Activated naive CD8-positive, alpha-beta T cell treated with anti-CD3 and anti-CD28 coated beads for 36 hours (primary cell): Measurements from ENCODE around the gene APOC3. TPM values are rescaled to one million over a fixed set of nuclear protein-coding genes. Genes with fewer than 3 reads are reported as not detected.

Experiments used
- DNase-seq: peaks from one replicate; pipeline ENCODE4 v3.0.0; 2021
- H3K27ac Mint-ChIP-seq: one replicate; pipeline ENCODE4 v1.8.0; 2022; ENCODE audit warnings: mild to moderate bottlenecking, moderate library complexity, mixed read lengths
- H3K27me3 Mint-ChIP-seq: one replicate; pipeline ENCODE4 v1.8.0; 2022; ENCODE audit warnings: mild to moderate bottlenecking, mixed read lengths
- H3K36me3 Mint-ChIP-seq: one replicate; pipeline ENCODE4 v1.8.0; 2021; ENCODE audit warnings: mild to moderate bottlenecking, mixed read lengths
- H3K4me1 Mint-ChIP-seq: one replicate; pipeline ENCODE4 v1.8.0; 2021; ENCODE audit warnings: mixed read lengths
- H3K4me3 Mint-ChIP-seq: one replicate; pipeline ENCODE4 v1.8.0; 2022; ENCODE audit warnings: mild to moderate bottlenecking, moderate library complexity, mixed read lengths
- H3K9me3 Mint-ChIP-seq: one replicate; pipeline ENCODE4 v1.8.0; 2022; ENCODE audit warnings: mixed read lengths
- total RNA-seq, 2 experiments: library from RNA; stranded (reverse); gene quantifications; one replicate each; pipeline ENCODE4 v1.2.3, GENCODE V29; 2021

APOC3 gene
- total RNA-seq, 2 experiments from 2014 or later: not detected

DNA sequence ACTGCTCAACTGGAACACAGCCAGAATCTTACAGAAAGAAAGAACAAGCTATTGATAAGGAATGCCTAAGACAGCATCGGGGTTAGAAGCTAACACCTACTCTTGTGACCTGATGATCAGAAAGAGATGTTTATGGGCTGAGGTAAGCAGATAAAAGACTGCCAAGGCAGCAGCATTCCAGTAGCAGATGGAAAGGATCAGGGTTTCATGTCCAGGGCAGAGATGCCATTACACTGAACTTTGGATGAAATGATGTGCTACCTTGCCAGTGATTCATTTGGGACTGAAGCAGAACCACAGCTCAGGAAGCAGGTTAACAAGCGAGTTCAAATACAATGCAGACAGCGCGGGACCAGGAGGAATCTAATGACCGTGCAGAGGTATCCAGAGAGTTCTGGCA lies 34.8 kb downstream of the APOC3 start:
- peaks cover 17% of the 10 kb centered on the region for H3K36me3 Mint-ChIP-seq
- H3K4me3 Mint-ChIP-seq: no peak overlapping the region
- H3K27me3 Mint-ChIP-seq: no peaks in the 10 kb centered on the region
- no peaks in the 10 kb centered on the region for H3K4me1 Mint-ChIP-seq
- no peak for DNase-seq
- H3K9me3 Mint-ChIP-seq: no peaks in the 10 kb centered on the region
- H3K27ac Mint-ChIP-seq: no peak overlapping the region

GRCh38 chr11:116865696-116866095 lies 36.0 kb downstream of the APOC3 start:
- no peak overlapping the region for H3K27ac Mint-ChIP-seq

DNA sequence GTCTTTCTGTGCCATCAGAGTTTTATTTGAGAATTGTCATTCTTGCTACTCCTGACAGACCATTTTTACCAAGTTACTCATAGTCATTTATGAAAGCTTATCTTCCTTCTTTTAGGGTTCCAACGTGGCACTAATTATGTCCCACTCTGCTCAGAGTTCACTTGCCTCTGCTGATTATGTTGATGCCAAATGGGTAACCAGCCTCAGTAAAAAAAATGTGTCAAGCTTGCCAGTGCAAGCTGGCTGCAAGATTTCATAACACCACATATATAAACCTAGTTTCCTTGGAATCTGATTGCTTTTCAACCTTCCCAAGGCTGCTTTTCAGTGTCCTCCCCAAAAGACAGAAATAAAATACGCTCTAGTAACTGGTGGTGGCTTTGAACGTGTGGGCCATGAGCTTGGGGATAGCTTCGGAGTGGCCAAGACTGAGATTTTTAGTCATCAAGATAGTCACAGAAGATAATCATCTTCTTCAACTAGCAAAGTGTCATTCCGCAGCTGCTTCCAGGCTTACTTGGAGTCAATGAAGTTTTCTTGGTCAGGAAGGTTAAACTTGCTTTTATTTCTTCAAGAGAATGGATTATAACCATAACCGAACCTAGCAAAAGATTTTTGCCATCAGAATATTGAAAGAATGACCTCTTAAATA lies 37.2 kb downstream of the APOC3 start:
- Mint-ChIP-seq H3K4me1 (peaks cover 4% of the 10 kb centered on the region), H3K36me3 (peaks cover 6% of the 10 kb centered on the region), H3K4me3 (no peak overlapping the region), H3K27ac (no peak overlapping the region), H3K27me3 (no peaks in the 10 kb centered on the region), H3K9me3 (no peaks in the 10 kb centered on the region)
- no peak for DNase-seq

More at GRCh38 chr11:116865696-116866095, 36.0 kb downstream of the APOC3 start:
- no peak overlapping the region for H3K4me3 Mint-ChIP-seq
- no peaks in the 10 kb centered on the region for H3K9me3 Mint-ChIP-seq
- no peaks in the 10 kb centered on the region for H3K27me3 Mint-ChIP-seq
- no peak for DNase-seq
- H3K36me3 Mint-ChIP-seq: peaks cover 15% of the 10 kb centered on the region
- peaks cover 4% of the 10 kb centered on the region for H3K4me1 Mint-ChIP-seq

GRCh38 chr11:116867619-116868018 lies 37.9 kb downstream of the APOC3 start:
- H3K27me3 Mint-ChIP-seq: no peaks in the 10 kb centered on the region
- no peaks in the 10 kb centered on the region for H3K9me3 Mint-ChIP-seq
- H3K36me3 Mint-ChIP-seq: peaks cover 6% of the 10 kb centered on the region
- no peak overlapping the region for H3K27ac Mint-ChIP-seq
- peaks cover 4% of the 10 kb centered on the region for H3K4me1 Mint-ChIP-seq
- no peak overlapping the region for H3K4me3 Mint-ChIP-seq
- DNase-seq: no peak

GRCh38 chr11:116868066-116868465 lies 38.4 kb downstream of the APOC3 start:
- Mint-ChIP-seq H3K27ac (no peak overlapping the region), H3K4me1 (peaks cover 4% of the 10 kb centered on the region), H3K36me3 (peaks cover 6% of the 10 kb centered on the region), H3K4me3 (no peak overlapping the region), H3K27me3 (no peaks in the 10 kb centered on the region), H3K9me3 (no peaks in the 10 kb centered on the region)
- no peak for DNase-seq

- peaks cover 4% of the 10 kb centered on the region for H3K4me1 Mint-ChIP-seq
- H3K27ac Mint-ChIP-seq: no peak overlapping the region
- no peak overlapping the region for H3K4me3 Mint-ChIP-seq
- H3K27me3 Mint-ChIP-seq: no peaks in the 10 kb centered on the region
- DNase-seq: no peak
- H3K36me3 Mint-ChIP-seq: peaks cover 1% of the 10 kb centered on the region
- no peaks in the 10 kb centered on the region for H3K9me3 Mint-ChIP-seq
These were observed 39.9 kb downstream of the APOC3 start for GRCh38 chr11:116869610-116870009.

DNA sequence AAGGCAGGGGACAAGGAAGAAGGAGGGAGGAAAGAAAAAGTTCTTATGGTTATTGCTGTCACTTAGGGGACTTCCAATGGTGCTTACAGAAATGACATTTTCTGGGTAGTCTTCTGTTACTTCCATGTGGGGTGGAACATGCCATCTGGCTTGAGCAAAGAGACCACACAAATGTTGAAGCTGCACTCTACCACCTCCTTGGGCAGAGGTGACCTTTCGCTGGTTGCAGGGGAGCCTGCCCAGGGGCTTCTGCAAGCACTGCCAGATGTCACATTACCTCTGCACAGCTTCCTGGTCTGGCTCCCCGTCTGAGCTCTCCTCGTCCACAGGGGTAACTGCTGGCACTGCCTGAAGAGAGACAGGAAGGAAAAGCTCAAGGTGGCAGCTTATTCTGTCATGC lies 40.3 kb downstream of the APOC3 start:
- Mint-ChIP-seq H3K4me3 (no peak overlapping the region), H3K36me3 (peaks cover 1% of the 10 kb centered on the region)

DNA sequence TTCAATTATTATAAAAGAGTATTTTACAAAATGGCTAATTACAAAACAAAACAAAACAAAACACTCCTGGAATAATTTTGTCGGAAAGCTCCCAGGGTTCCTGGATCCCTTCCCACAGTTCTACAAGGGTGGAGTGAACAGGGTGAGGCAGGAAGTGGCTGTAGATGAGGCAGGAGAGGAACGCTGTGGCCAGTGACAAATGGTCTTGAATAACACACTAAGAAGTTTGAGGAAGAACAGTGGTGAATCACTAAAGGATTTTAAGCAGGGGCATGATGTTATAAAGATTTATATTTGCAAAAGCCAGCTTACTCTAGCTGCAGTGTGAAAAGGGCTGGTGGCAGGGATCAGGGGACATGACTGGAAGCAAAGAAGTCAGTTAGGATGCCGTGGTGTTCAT lies 41.5 kb downstream of the APOC3 start:
- Mint-ChIP-seq H3K27me3 (no peaks in the 10 kb centered on the region), H3K36me3 (peaks cover 1% of the 10 kb centered on the region), H3K4me1 (peaks cover 4% of the 10 kb centered on the region), H3K4me3 (no peak overlapping the region), H3K27ac (no peak overlapping the region), H3K9me3 (no peaks in the 10 kb centered on the region)
- no peak for DNase-seq

More for the DNA sequence above, 40.3 kb downstream of the APOC3 start:
- Mint-ChIP-seq H3K9me3 (no peaks in the 10 kb centered on the region), H3K4me1 (peaks cover 4% of the 10 kb centered on the region), H3K27ac (no peak overlapping the region), H3K27me3 (no peaks in the 10 kb centered on the region)
- DNase-seq: no peak

DNA sequence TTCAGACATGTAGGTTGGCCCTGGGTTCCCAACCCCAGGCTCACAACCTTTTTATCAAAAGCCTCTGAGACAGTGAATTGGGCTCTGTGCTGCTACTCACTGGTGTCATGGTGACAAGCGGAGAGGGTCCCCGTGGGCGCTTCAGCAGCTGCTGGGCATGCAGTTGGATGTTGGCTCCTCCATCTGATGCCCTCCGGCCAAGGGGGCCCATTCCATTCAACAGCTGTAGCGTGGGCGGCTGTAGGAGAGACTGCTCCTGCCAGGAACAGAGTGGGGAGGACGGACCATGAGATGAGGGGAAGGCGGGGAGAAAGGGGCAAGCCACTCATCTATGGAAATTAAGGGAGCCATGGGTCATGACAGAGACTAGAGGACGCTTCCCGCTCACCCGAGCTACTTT lies 43.7 kb downstream of the APOC3 start:
- peaks cover 3% of the 10 kb centered on the region for H3K36me3 Mint-ChIP-seq
- no peaks in the 10 kb centered on the region for H3K9me3 Mint-ChIP-seq
- H3K4me3 Mint-ChIP-seq: no peak overlapping the region
- no peak for DNase-seq
- no peak overlapping the region for H3K27ac Mint-ChIP-seq
- no peaks in the 10 kb centered on the region for H3K27me3 Mint-ChIP-seq
- peaks cover 4% of the 10 kb centered on the region for H3K4me1 Mint-ChIP-seq

- Mint-ChIP-seq H3K9me3 (no peaks in the 10 kb centered on the region), H3K27me3 (no peaks in the 10 kb centered on the region), H3K4me3 (no peak overlapping the region), H3K4me1 (peaks cover 4% of the 10 kb centered on the region), H3K27ac (no peak overlapping the region), H3K36me3 (peaks cover 1% of the 10 kb centered on the region)
- no peak for DNase-seq
These were observed 44.5 kb downstream of the APOC3 start for GRCh38 chr11:116874251-116874650.

DNA sequence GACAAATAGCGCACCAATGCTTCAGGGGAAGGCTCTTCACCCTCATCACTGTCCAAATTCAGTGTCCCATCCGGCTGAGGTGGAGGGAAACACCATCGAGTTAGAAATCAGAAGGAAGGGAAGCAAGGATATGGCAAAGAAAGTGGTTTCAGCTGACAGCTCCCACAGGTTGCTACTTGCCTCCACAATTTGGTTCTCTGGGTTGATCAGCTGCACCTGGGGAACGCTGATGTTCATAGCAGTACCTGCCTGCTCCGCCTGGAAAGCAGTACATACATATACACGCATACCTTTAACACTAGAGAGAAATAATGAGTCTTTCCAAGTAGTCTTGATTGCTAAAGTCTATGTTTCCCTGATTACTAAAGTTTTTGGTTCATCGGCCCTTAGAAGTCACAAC lies 45.5 kb downstream of the APOC3 start:
- Mint-ChIP-seq H3K36me3 (peaks cover 1% of the 10 kb centered on the region), H3K4me3 (no peak overlapping the region), H3K27ac (no peak overlapping the region), H3K27me3 (no peaks in the 10 kb centered on the region), H3K9me3 (no peaks in the 10 kb centered on the region), H3K4me1 (peaks cover 3% of the 10 kb centered on the region)
- DNase-seq: no peak

GRCh38 chr11:116876656-116877055 lies 46.9 kb downstream of the APOC3 start:
- H3K9me3 Mint-ChIP-seq: no peaks in the 10 kb centered on the region
- H3K27me3 Mint-ChIP-seq: no peaks in the 10 kb centered on the region
- H3K36me3 Mint-ChIP-seq: peaks cover 4% of the 10 kb centered on the region
- H3K4me1 Mint-ChIP-seq: peaks cover 9% of the 10 kb centered on the region
- no peak overlapping the region for H3K4me3 Mint-ChIP-seq
- no peak overlapping the region for H3K27ac Mint-ChIP-seq
- DNase-seq: no peak

DNA sequence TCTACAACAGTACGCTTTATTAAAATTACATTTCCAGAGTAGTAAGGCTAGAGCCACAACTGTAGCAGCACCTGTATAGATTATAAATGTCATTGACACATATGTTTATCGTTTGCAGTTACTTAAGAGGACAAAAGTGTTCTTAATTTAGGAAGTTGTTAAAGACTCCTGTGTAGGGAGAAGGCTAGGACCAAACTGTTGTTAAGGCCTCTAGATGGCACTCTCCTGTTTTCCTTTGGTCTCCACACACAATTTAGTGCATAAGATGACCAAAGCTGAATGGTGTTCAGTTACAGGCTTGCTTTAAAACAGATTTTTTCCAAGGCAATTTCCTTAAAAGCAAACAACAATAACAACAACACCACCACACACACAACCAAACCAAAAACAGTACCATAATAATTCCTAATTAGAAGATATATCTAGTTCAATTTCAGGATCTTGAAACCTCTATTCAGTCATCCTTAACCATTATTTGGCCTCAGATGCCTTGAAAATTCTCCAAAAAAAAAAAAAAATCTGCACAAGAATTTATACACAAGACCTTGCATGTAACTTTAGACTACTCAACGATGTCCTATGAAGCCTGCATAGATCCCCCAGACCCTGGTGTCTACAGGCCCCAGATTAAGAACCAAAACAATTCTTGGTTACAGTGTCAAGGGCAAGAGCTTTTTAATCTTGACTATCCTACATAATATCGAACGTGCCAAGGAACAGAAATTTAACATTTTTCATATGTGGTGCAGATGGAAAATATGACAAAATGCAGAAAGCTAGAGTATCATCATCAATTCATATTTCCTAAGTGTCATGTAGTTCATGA lies 50.3 kb downstream of the APOC3 start:
- no peaks in the 10 kb centered on the region for H3K27me3 Mint-ChIP-seq
- no peak overlapping the region for H3K27ac Mint-ChIP-seq
- H3K36me3 Mint-ChIP-seq: peaks cover 4% of the 10 kb centered on the region
- DNase-seq: no peak
- no peak overlapping the region for H3K4me3 Mint-ChIP-seq
- peaks cover 17% of the 10 kb centered on the region for H3K4me1 Mint-ChIP-seq
- H3K9me3 Mint-ChIP-seq: no peaks in the 10 kb centered on the region

- DNase-seq: no peak
- Mint-ChIP-seq H3K4me3 (no peak overlapping the region), H3K27me3 (no peaks in the 10 kb centered on the region), H3K27ac (no peak overlapping the region), H3K4me1 (peaks cover 17% of the 10 kb centered on the region), H3K9me3 (no peaks in the 10 kb centered on the region), H3K36me3 (peaks cover 4% of the 10 kb centered on the region)
These were observed 51.4 kb downstream of the APOC3 start for GRCh38 chr11:116881143-116881542.

DNA sequence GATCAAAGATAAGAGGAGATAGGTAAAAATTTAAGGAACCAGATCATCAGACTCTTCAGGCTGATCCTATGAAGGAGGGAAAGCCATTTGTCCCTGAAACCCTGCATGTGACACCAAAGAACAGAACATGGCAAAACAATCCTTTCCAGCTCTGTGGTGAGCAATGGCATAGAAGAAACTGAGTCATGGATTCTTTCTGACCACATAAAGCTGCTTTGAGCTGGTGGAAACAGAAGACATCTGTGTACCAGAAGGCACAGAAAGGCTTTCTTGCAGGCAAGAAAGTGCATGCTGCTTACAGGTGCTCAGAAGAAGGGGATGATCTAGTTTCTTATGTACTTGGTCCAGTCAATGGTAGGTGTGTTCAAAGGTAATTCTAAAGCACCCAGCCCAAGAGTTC lies 52.7 kb downstream of the APOC3 start:
- Mint-ChIP-seq H3K9me3 (no peaks in the 10 kb centered on the region), H3K27me3 (no peaks in the 10 kb centered on the region), H3K27ac (no peak overlapping the region), H3K4me3 (no peak overlapping the region), H3K4me1 (peaks cover 17% of the 10 kb centered on the region), H3K36me3 (peaks cover 3% of the 10 kb centered on the region)
- DNase-seq: no peak
